ENCODE results near the gene GIN1. TPM values are rescaled to one million over a fixed set of nuclear protein-coding genes. Genes with fewer than 3 reads are reported as not detected.

Gene GIN1
- total RNA-seq, 1 experiment from 2014 or later, result 5.7 TPM

DNA sequence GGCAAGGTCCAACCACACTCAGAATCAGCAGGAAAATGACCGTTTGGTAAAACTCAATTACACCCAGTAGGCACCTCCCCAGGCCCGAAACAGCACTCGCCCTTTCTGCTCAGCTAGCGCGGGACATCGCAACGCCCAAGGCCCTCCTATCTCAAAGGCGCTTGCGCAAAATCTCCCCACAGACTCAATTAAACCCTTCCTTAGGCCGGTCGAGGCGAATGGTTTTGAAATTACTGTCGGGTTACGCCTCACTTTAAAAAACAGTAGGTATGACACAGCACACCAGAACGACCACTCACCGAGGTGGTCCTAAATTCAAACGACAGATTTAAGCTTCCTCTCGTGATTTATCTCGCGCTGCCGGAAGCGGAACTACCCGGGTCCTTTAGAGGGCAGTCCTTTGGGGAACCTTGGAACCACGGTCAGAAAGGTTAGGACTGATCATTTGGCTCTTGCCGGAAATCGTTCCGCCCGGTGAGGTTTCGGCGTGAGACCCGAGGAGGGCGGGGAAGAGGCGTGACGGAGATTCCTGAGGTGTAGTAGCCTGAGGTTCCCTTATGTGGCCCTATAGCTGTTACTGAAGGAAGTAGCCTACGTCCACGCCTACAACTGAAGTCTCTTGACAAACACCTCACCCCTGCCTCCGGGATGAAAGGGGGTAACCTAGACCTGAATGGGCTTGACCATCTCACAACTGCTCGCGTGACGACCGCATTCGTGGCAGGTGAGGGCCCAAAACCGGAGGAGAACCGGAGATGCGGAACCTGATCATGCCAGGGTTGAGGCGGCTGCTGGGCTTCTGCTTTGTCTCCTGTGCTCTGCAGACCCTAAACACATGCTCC, at the start of gene GIN1, which contains the start of gene PPIP5K2 (continued):
- TF ChIP-seq ESRRA (CRISPR knock-in tag; IDR thresholded peaks at IDR 0.05; ENCODE audit: borderline replicate concordance) (0 out of 2 replicates have a peak, but pooled peaks have one; percentile 18), ZNF121 (CRISPR knock-in tag; IDR thresholded peaks at IDR 0.05) (no peak), ZNF416 (CRISPR knock-in tag; IDR thresholded peaks at IDR 0.05) (no peak), IRF2 (CRISPR knock-in tag; IDR thresholded peaks at IDR 0.05; ENCODE audit: borderline replicate concordance, low read depth) (no peak), FOXK1 (CRISPR knock-in tag; IDR thresholded peaks at IDR 0.05) (peak; percentile 40; the same call in 1 of the 2 replicates), ETV6 (CRISPR knock-in tag; IDR thresholded peaks at IDR 0.05) (peak; percentile 61; the same call in 1 of the 2 replicates), TCF7 (CRISPR knock-in tag; IDR thresholded peaks at IDR 0.05; ENCODE audit: low read depth) (no peak), SP1 (CRISPR knock-in tag; conservative IDR thresholded peaks at IDR 0.05) (peak; percentile 84), KAT7 (CRISPR knock-in tag; IDR thresholded peaks at IDR 0.05; ENCODE audit: borderline replicate concordance) (no peak)
- TF ChIP-seq, protein P1, sequence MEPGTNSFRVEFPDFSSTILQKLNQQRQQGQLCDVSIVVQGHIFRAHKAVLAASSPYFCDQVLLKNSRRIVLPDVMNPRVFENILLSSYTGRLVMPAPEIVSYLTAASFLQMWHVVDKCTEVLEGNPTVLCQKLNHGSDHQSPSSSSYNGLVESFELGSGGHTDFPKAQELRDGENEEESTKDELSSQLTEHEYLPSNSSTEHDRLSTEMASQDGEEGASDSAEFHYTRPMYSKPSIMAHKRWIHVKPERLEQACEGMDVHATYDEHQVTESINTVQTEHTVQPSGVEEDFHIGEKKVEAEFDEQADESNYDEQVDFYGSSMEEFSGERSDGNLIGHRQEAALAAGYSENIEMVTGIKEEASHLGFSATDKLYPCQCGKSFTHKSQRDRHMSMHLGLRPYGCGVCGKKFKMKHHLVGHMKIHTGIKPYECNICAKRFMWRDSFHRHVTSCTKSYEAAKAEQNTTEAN (CRISPR knock-in tag; IDR thresholded peaks at IDR 0.05), result peak; percentile 46; the same call in 1 of the 2 replicates
- TF ChIP-seq, protein P2, sequence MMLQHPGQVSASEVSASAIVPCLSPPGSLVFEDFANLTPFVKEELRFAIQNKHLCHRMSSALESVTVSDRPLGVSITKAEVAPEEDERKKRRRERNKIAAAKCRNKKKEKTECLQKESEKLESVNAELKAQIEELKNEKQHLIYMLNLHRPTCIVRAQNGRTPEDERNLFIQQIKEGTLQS (CRISPR knock-in tag; conservative IDR thresholded peaks at IDR 0.05), result no peak
- TF ChIP-seq, protein P3, sequence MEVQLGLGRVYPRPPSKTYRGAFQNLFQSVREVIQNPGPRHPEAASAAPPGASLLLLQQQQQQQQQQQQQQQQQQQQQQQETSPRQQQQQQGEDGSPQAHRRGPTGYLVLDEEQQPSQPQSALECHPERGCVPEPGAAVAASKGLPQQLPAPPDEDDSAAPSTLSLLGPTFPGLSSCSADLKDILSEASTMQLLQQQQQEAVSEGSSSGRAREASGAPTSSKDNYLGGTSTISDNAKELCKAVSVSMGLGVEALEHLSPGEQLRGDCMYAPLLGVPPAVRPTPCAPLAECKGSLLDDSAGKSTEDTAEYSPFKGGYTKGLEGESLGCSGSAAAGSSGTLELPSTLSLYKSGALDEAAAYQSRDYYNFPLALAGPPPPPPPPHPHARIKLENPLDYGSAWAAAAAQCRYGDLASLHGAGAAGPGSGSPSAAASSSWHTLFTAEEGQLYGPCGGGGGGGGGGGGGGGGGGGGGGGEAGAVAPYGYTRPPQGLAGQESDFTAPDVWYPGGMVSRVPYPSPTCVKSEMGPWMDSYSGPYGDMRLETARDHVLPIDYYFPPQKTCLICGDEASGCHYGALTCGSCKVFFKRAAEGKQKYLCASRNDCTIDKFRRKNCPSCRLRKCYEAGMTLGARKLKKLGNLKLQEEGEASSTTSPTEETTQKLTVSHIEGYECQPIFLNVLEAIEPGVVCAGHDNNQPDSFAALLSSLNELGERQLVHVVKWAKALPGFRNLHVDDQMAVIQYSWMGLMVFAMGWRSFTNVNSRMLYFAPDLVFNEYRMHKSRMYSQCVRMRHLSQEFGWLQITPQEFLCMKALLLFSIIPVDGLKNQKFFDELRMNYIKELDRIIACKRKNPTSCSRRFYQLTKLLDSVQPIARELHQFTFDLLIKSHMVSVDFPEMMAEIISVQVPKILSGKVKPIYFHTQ (CRISPR knock-in tag; IDR thresholded peaks at IDR 0.05), result no peak

DNA sequence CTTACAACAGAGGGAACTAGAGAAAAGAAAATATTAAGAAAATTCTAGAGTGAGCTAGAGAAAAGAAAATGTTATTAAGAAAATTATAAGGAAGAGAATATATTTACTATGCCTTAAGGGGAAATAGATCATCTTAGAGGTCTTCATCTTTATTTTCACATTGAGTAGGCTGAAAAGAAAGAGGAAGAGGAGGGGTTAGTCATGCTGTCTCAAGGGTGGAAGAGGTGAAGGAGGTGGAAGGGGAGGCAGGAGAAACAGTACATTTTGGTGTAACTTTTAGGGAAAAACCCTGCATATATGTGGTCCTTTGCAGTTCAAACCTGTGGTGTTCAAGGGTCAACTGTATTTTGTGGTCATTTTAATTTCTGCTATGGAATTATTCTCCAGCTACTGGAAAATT, 46.8 kb upstream of the GIN1 start:
- peaks cover 9% of the 10 kb centered on the region for H3K36me3 Mint-ChIP-seq
- H3K27me3 Mint-ChIP-seq (ENCODE audit: low read depth), result no peaks in the 10 kb centered on the region
- no peak for TF ChIP-seq ZNF671 (CRISPR knock-in tag; IDR thresholded peaks at IDR 0.05)
- no peak for TF ChIP-seq JAZF1 (CRISPR knock-in tag; IDR thresholded peaks at IDR 0.05)
- TF ChIP-seq, protein P4, sequence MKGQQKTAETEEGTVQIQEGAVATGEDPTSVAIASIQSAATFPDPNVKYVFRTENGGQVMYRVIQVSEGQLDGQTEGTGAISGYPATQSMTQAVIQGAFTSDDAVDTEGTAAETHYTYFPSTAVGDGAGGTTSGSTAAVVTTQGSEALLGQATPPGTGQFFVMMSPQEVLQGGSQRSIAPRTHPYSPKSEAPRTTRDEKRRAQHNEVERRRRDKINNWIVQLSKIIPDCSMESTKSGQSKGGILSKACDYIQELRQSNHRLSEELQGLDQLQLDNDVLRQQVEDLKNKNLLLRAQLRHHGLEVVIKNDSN (CRISPR knock-in tag; IDR thresholded peaks at IDR 0.05), result no peak
- TF ChIP-seq ZNF317 (CRISPR knock-in tag; IDR thresholded peaks at IDR 0.05; ENCODE audit: borderline replicate concordance, low read depth), result no peak
- TF ChIP-seq MYBL2 (CRISPR knock-in tag; IDR thresholded peaks at IDR 0.05), result no peak
- TF ChIP-seq, protein P5, sequence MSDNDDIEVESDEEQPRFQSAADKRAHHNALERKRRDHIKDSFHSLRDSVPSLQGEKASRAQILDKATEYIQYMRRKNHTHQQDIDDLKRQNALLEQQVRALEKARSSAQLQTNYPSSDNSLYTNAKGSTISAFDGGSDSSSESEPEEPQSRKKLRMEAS (CRISPR knock-in tag; IDR thresholded peaks at IDR 0.05), result no peak
- TF ChIP-seq TP53 (CRISPR knock-in tag; IDR thresholded peaks at IDR 0.05), result no peak
- TF ChIP-seq, protein P6, sequence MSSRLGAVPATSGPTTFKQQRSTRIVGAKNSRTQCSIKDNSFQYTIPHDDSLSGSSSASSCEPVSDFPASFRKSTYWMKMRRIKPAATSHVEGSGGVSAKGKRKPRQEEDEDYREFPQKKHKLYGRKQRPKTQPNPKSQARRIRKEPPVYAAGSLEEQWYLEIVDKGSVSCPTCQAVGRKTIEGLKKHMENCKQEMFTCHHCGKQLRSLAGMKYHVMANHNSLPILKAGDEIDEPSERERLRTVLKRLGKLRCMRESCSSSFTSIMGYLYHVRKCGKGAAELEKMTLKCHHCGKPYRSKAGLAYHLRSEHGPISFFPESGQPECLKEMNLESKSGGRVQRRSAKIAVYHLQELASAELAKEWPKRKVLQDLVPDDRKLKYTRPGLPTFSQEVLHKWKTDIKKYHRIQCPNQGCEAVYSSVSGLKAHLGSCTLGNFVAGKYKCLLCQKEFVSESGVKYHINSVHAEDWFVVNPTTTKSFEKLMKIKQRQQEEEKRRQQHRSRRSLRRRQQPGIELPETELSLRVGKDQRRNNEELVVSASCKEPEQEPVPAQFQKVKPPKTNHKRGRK (CRISPR knock-in tag; IDR thresholded peaks at IDR 0.05; ENCODE audit: borderline replicate concordance), result no peak
- TF ChIP-seq ZNF396 (CRISPR knock-in tag; IDR thresholded peaks at IDR 0.05; ENCODE audit: borderline replicate concordance), result no peak
- 0 out of 2 replicates have a peak, but pooled peaks cover under 1% of the 10 kb centered on the region for H3K4me1 Mint-ChIP-seq
- no peaks in the 10 kb centered on the region for H3K9me3 Mint-ChIP-seq
- ATAC-seq, result no peak
- POLR2A ChIA-PET, result no interaction called here
- no peak overlapping the region for H3K27ac Mint-ChIP-seq
- no peak overlapping the region for H3K4me3 Mint-ChIP-seq
- CTCF ChIA-PET, result no interaction called here
- DNase-seq (ENCODE audit: low spot score), result no peak
